KMS-11 (cell line): ENCODE results near the gene FUOM.
A peak's percentile ranks its signal among the peaks of the same experiment; 100 is the strongest.

Experiments used
- H2AFZ ChIP-seq: fragments of 200-600 bp; sonication (generic); 2 replicates; pipeline ENCODE4 v1.6.1; 2016; ENCODE audit warnings: antibody characterized with exemption, mixed run types, low read depth
- H3K27ac ChIP-seq: fragments of 200-600 bp; sonication (generic); 2 replicates; pipeline ENCODE4 v1.6.1; 2016; ENCODE audit warnings: mild to moderate bottlenecking, mixed run types
- H3K27me3 ChIP-seq: fragments of 200-600 bp; sonication (generic); 2 replicates; pipeline ENCODE4 v1.6.1; 2017; ENCODE audit warnings: mild to moderate bottlenecking, low read depth, mixed run types, moderate library complexity; ENCODE audit not compliant: insufficient read depth
- H3K36me3 ChIP-seq: fragments of 200-600 bp; sonication (generic); 2 replicates; pipeline ENCODE4 v1.6.1; 2017; ENCODE audit warnings: mild to moderate bottlenecking, mixed run types; ENCODE audit not compliant: insufficient read depth
- H3K4me1 ChIP-seq: fragments of 200-600 bp; sonication (generic); 2 replicates; pipeline ENCODE4 v1.6.1; 2016; ENCODE audit warnings: mild to moderate bottlenecking, low read depth, mixed run types; ENCODE audit not compliant: poor library complexity, severe bottlenecking
- H3K4me2 ChIP-seq: fragments of 200-600 bp; sonication (generic); 2 replicates; pipeline ENCODE4 v1.7.0; 2016; ENCODE audit warnings: mild to moderate bottlenecking, mixed run types
- H3K4me3 ChIP-seq: fragments of 200-600 bp; sonication (generic); IDR thresholded peaks from 2 replicates; pipeline ENCODE4 v1.6.1; 2017; ENCODE audit warnings: low read depth, low read length, mixed read lengths; ENCODE audit not compliant: insufficient read depth
- H3K79me2 ChIP-seq: fragments of 200-600 bp; sonication (generic); 2 replicates; pipeline ENCODE4 v1.6.1; 2016; ENCODE audit warnings: low read depth, mixed run types; ENCODE audit not compliant: insufficient read depth
- H3K9ac ChIP-seq: fragments of 200-600 bp; sonication (generic); 2 replicates; pipeline ENCODE4 v1.6.1; 2016; ENCODE audit warnings: mild to moderate bottlenecking, mixed run types
- H4K20me1 ChIP-seq: fragments of 200-600 bp; sonication (generic); 2 replicates; pipeline ENCODE4 v1.6.1; 2016; ENCODE audit warnings: mild to moderate bottlenecking, mixed run types; ENCODE audit not compliant: insufficient read depth
- TF ChIP-seq, protein P1 (sequence below): fragments of 200-600 bp; sonication (generic); conservative IDR thresholded peaks from 2 replicates; pipeline ENCODE4 v1.6.1; 2017; ENCODE audit warnings: low read depth, mild to moderate bottlenecking, antibody characterized with exemption, low read length, moderate library complexity, mixed read lengths

Gene FUOM

DNA sequence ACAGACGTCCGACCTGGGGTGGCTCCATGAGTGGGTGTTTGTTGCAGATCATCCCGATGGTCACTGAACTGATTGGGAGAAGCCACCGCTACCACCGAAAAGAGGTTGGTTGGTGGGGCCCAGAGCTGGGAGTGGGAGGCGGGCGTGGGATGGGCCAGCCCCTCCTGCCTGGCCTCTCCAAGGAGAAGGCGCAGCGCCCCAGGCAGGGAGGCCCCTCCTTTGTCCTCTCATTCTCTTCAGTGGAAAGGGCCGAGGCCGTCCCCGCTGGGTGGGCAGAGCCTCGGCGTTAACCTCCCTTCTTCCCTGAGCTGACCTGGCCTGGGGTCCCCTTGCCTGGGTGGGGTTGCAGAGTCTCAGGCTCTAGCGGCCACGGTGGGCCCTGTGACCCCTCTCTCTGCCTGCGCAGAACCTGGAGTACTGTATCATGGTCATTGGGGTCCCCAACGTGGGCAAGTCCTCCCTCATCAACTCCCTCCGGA, 41.3 kb upstream of the FUOM start:
- H3K27ac ChIP-seq = no peak overlapping the region
- H3K9ac ChIP-seq = no peak overlapping the region
- no peak overlapping the region for H2AFZ ChIP-seq
- H3K4me1 ChIP-seq = peaks cover 30% of the 10 kb centered on the region
- H3K4me3 ChIP-seq = no peak overlapping the region
- H4K20me1 ChIP-seq = no peaks in the 10 kb centered on the region
- H3K27me3 ChIP-seq = no peaks in the 10 kb centered on the region
- H3K36me3 ChIP-seq = no peaks in the 10 kb centered on the region
- TF ChIP-seq, protein P1, sequence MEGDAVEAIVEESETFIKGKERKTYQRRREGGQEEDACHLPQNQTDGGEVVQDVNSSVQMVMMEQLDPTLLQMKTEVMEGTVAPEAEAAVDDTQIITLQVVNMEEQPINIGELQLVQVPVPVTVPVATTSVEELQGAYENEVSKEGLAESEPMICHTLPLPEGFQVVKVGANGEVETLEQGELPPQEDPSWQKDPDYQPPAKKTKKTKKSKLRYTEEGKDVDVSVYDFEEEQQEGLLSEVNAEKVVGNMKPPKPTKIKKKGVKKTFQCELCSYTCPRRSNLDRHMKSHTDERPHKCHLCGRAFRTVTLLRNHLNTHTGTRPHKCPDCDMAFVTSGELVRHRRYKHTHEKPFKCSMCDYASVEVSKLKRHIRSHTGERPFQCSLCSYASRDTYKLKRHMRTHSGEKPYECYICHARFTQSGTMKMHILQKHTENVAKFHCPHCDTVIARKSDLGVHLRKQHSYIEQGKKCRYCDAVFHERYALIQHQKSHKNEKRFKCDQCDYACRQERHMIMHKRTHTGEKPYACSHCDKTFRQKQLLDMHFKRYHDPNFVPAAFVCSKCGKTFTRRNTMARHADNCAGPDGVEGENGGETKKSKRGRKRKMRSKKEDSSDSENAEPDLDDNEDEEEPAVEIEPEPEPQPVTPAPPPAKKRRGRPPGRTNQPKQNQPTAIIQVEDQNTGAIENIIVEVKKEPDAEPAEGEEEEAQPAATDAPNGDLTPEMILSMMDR = no peak
- no peak overlapping the region for H3K4me2 ChIP-seq
- H3K79me2 ChIP-seq = peaks cover 17% of the 10 kb centered on the region; the same call in 1 of the 2 replicates

DNA sequence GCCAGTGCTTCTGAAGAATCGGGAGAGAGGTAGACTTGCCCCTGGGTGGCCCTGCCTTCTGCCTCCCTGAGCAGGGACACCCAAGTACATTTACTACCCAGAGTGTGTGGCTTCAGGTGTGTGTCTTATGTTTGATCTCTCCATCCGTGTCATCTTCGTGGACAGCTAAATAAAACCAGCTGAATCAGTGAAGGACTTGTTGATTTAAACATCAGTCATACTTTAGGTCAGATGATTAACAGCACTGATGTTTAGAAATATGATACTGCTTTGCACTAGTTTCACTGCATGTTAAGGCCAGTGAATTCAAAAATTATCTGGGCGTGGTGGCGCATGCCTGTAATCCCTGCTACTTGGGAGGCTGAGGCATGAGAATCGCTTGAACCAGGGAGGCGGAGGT, 40.1 kb upstream of the FUOM start:
- H3K79me2 ChIP-seq = peaks cover 17% of the 10 kb centered on the region; the same call in 1 of the 2 replicates
- peaks cover 37% of the 10 kb centered on the region for H3K4me1 ChIP-seq
- H3K36me3 ChIP-seq = no peaks in the 10 kb centered on the region

DNA sequence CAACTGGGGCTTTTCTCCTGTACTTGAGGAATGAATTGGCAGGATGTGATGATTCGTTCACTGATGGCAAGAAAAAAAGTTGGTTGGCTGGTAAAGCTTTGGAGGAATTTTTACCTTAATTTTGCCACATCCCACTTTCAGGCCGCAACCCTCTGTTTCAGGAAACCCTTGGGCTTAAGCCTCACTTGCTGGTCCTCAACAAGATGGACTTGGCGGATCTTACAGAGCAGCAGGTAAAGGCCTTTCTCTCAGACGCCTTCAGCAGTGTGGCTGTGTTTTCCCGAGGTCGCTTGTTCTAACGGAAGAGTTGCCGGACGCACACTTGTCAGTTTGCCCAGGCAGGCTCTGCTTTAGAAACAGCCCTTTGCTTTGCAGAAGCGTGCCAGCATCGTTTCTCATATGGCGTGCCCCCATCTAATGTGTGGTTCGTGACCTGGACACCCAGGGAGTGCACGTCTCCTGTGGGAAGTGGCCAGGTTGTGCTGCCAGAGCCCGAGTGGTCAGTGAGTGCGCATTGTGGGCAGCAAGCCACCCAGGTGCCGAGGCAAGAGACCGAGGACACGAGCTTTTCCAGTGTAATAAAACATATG, 38.3 kb upstream of the FUOM start:
- Histone ChIP-seq H3K9ac (no peak overlapping the region), H2AFZ (no peak overlapping the region), H3K4me2 (no peak overlapping the region; the same call in 1 of the 2 replicates), H3K4me1 (peaks cover 43% of the 10 kb centered on the region), H3K4me3 (no peak overlapping the region), H3K36me3 (no peaks in the 10 kb centered on the region), H3K27ac (no peak overlapping the region), H3K27me3 (no peaks in the 10 kb centered on the region), H3K79me2 (peaks cover 17% of the 10 kb centered on the region; the same call in 1 of the 2 replicates), H4K20me1 (no peaks in the 10 kb centered on the region)
- TF ChIP-seq, protein P1 = no peak

More for the DNA sequence above, 40.1 kb upstream of the FUOM start:
- Histone ChIP-seq H4K20me1 (no peaks in the 10 kb centered on the region), H3K27me3 (no peaks in the 10 kb centered on the region), H3K27ac (no peak overlapping the region), H2AFZ (no peak overlapping the region), H3K4me2 (no peak overlapping the region), H3K4me3 (no peak overlapping the region), H3K9ac (no peak overlapping the region)
- TF ChIP-seq, protein P1 = no peak

DNA sequence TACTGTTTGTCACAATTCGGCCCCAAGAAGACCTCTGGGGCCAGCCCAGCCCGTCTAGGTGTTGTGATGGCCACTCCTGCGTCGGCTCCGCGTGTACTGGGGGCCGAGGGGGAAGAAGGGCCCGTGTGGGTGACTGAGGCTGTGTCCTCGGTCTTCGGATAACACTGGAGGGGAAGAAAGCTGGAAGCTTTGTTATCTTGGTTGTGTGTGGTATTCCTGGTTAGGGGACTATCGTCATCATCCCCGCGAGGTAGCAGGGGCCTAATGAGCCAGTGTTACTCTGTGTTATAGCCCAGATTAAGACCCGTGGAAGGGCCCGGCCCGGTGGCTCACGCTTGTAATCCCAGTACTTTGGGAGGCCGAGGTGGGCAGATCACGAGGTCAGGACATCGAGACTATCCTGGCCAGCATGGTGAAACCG, 37.0 kb upstream of the FUOM start:
- peaks cover 43% of the 10 kb centered on the region for H3K4me1 ChIP-seq
- peak overlapping the region; percentile 70 for H3K4me2 ChIP-seq
- peak overlapping the region; percentile 95 for H3K27ac ChIP-seq
- peak overlapping the region; percentile 99 for H3K9ac ChIP-seq
- H2AFZ ChIP-seq = peak overlapping the region; percentile 75
- TF ChIP-seq, protein P1 = no peak
- H4K20me1 ChIP-seq = no peaks in the 10 kb centered on the region
- H3K27me3 ChIP-seq = no peaks in the 10 kb centered on the region
- H3K36me3 ChIP-seq = no peaks in the 10 kb centered on the region
- no peak overlapping the region for H3K4me3 ChIP-seq
- peaks cover 17% of the 10 kb centered on the region; the same call in 1 of the 2 replicates for H3K79me2 ChIP-seq
